HFFc6 (cell line): Measurements from ENCODE around the gene NLRP1. TPM values are rescaled to one million over a fixed set of nuclear protein-coding genes. Genes with fewer than 3 reads are reported as not detected.
A peak's percentile ranks its signal among the peaks of the same experiment; 100 is the strongest.

Source experiments
- DNase-seq: peaks from one replicate; pipeline ENCODE4 v3.0.0-alpha.2; 2018
- H3K27ac Mint-ChIP-seq: 2 replicates; pipeline ENCODE4 v1.8.0; 2020; ENCODE audit warnings: mild to moderate bottlenecking, mixed read lengths
- H3K27me3 Mint-ChIP-seq: 2 replicates; pipeline ENCODE4 v1.8.0; 2021; ENCODE audit warnings: mild to moderate bottlenecking, moderate library complexity, mixed read lengths; ENCODE audit not compliant: insufficient read depth
- H3K36me3 Mint-ChIP-seq: 2 replicates; pipeline ENCODE4 v1.8.0; 2021; ENCODE audit warnings: low read depth, mixed read lengths
- H3K4me1 Mint-ChIP-seq: 2 replicates; pipeline ENCODE4 v1.8.0; 2020; ENCODE audit warnings: low read depth, mixed read lengths
- H3K4me3 Mint-ChIP-seq: 2 replicates; pipeline ENCODE4 v1.8.0; 2020; ENCODE audit warnings: mild to moderate bottlenecking, moderate library complexity, mixed read lengths
- H3K9me3 Mint-ChIP-seq: 2 replicates; pipeline ENCODE4 v1.8.0; 2020; ENCODE audit warnings: mild to moderate bottlenecking, mixed read lengths
- CTCF ChIP-seq: fragments of 200-600 bp; sonication (generic); IDR thresholded peaks from 2 replicates; pipeline ENCODE4 v1.5.0; 2021; ENCODE audit warnings: antibody characterized with exemption, mild to moderate bottlenecking
- total RNA-seq, 6 experiments: library from RNA; stranded (reverse); fragmentation: NEBNext Ultra II Directional; extraction: Animal tissue kit (Norgen Biotek cat#: 25700); gene quantifications; 2 replicates in 1 of 6; 3 replicates in 5 of 6; pipeline ENCODE4 v1.2.3, GENCODE V29; 2021

NLRP1 gene
- total RNA-seq, 6 experiments from 2014 or later: 26.9 to 44.9 (median 40.6) TPM

GRCh38 chr17:5560361-5560988 is 23.8 kb downstream of the NLRP1 start:
- no peak overlapping the region for H3K27ac Mint-ChIP-seq
- TF ChIP-seq CTCF: no peak
- peaks cover 4% of the 10 kb centered on the region for H3K27me3 Mint-ChIP-seq
- peaks cover 22% of the 10 kb centered on the region for H3K36me3 Mint-ChIP-seq
- H3K9me3 Mint-ChIP-seq: no peaks in the 10 kb centered on the region
- H3K4me3 Mint-ChIP-seq: no peak overlapping the region
- no peak for DNase-seq
- peaks cover 34% of the 10 kb centered on the region for H3K4me1 Mint-ChIP-seq

- Mint-ChIP-seq H3K27ac (no peak overlapping the region), H3K9me3 (no peaks in the 10 kb centered on the region), H3K36me3 (peaks cover 22% of the 10 kb centered on the region), H3K4me1 (peaks cover 36% of the 10 kb centered on the region), H3K27me3 (peaks cover 4% of the 10 kb centered on the region), H3K4me3 (no peak overlapping the region)
- no peak for DNase-seq
- TF ChIP-seq CTCF: no peak
Measured at GRCh38 chr17:5558815-5559785, 25.2 kb downstream of the NLRP1 start.

DNA sequence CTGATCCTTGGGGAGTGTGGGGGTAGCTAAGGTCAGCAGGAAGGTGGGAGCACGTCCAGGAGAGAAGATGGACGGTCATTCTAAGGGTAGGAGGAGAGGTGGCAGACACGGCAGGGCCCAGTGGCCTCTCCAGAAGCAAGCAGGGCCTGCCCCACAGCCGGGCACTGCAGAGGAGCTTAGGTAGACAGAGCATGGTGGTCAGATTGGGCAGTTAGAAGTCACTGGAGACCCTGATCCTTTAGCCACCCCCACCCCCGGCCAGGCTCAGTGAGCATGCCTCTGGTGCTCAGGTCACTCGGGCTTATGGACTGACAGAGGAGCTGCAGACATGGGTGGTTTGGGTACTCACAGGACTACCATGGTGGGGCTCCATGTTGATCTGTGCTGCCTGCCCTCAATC is 26.3 kb downstream of the NLRP1 start:
- no peak for TF ChIP-seq CTCF
- peaks cover 30% of the 10 kb centered on the region for H3K4me1 Mint-ChIP-seq
- no peak overlapping the region for H3K4me3 Mint-ChIP-seq
- H3K36me3 Mint-ChIP-seq: peaks cover 25% of the 10 kb centered on the region
- peak overlapping the region; percentile 68; the same call in 1 of the 2 replicates for H3K27ac Mint-ChIP-seq
- no peaks in the 10 kb centered on the region for H3K9me3 Mint-ChIP-seq
- peaks cover 4% of the 10 kb centered on the region for H3K27me3 Mint-ChIP-seq
- DNase-seq: no peak

DNA sequence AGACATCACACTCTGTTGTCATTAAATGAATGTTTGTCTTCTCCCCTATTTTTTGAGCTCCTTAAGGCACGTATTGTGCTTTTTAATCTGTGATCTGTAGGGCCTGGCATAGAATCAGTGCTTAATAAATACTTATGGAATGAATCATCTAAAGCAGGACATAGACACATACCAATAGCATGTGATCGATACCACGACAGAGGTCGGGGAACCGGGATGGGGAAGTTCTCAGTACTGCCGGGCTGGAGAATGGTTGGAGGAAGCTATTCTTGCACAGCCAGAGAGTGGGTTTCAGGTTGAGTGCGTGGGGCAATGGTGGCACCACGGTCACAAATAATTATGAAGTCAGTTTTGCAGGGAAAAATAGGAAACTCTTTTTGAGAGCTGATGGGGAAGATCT is 26.8 kb downstream of the NLRP1 start:
- H3K4me3 Mint-ChIP-seq: peak overlapping the region; percentile 19; the same call in 1 of the 2 replicates
- peaks cover 4% of the 10 kb centered on the region for H3K27me3 Mint-ChIP-seq
- TF ChIP-seq CTCF: no peak
- H3K4me1 Mint-ChIP-seq: peaks cover 33% of the 10 kb centered on the region
- peak; percentile 55 for DNase-seq
- peaks cover 30% of the 10 kb centered on the region for H3K36me3 Mint-ChIP-seq
- H3K27ac Mint-ChIP-seq: peak overlapping the region; percentile 68
- no peaks in the 10 kb centered on the region for H3K9me3 Mint-ChIP-seq

DNA sequence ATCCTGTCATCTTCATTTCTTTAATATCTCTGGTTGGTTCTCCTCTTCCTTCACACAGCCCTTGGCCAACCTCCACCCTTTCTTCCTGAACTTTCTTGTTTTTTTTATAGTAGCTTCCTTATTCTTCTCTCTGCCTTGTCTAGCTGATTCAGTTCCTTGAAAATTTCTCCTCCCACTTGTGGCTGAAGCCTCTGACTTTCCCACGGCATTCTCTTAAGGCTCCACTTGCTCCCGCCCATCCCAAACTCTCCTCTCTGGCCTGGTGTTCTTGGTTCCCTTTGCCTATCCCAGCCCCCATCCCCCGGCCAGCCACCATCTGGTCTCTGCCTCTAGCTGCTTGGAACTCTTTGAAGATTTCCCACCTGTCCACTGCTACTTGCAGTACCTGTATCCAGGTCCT is 29.1 kb downstream of the NLRP1 start:
- Mint-ChIP-seq H3K27me3 (peaks cover 4% of the 10 kb centered on the region), H3K4me3 (no peak overlapping the region), H3K4me1 (peaks cover 33% of the 10 kb centered on the region), H3K9me3 (no peaks in the 10 kb centered on the region), H3K27ac (peak overlapping the region; percentile 54), H3K36me3 (peaks cover 34% of the 10 kb centered on the region)
- DNase-seq: peak; percentile 52
- TF ChIP-seq CTCF: no peak
